Subcutaneous adipose tissue (tissue), 4 donors: ENCODE measurements around the gene RAPGEF2. TPM values are rescaled to one million over a fixed set of nuclear protein-coding genes. Genes with fewer than 3 reads are reported as not detected.

ENCODE experiments used
- total RNA-seq, 4 donors: library from RNA; depleted of rRNA; stranded (reverse); fragments of >200 nt; gene quantifications; one replicate each; pipeline ENCODE4 v1.1.0, GENCODE V29; 2016
- TF ChIP-seq, protein P1 (sequence below): fragments of 450-650 bp; IDR thresholded peaks from one replicate; pipeline ENCODE4 v1.5.1; 2016; ENCODE audit warnings: low read depth, mild to moderate bottlenecking, control low read depth, antibody characterized with exemption, moderate library complexity

RAPGEF2 gene
- total RNA-seq, 4 donors from 2014 or later, result 41.2 to 71.8 (median 52.5) TPM

DNA sequence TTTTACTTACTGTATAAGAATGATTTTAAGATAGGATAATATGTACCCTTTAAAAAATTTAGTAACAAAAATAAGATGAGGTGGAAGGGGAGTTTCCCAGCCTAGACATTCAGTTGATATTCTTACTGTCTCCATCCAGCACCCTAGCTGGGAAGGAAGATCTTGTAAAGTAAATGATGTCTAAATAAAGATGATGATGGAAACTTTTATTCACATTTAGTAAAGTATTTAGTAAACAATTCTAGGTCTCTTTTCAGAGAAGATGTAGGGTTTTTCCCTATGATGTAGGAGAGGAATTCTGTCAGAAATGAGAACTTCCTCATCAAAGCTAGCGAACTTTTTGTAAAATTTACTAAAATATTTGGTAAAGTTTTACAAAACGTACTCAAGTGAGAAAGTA, 136.8 kb downstream of the RAPGEF2 start:
- TF ChIP-seq, protein P1, sequence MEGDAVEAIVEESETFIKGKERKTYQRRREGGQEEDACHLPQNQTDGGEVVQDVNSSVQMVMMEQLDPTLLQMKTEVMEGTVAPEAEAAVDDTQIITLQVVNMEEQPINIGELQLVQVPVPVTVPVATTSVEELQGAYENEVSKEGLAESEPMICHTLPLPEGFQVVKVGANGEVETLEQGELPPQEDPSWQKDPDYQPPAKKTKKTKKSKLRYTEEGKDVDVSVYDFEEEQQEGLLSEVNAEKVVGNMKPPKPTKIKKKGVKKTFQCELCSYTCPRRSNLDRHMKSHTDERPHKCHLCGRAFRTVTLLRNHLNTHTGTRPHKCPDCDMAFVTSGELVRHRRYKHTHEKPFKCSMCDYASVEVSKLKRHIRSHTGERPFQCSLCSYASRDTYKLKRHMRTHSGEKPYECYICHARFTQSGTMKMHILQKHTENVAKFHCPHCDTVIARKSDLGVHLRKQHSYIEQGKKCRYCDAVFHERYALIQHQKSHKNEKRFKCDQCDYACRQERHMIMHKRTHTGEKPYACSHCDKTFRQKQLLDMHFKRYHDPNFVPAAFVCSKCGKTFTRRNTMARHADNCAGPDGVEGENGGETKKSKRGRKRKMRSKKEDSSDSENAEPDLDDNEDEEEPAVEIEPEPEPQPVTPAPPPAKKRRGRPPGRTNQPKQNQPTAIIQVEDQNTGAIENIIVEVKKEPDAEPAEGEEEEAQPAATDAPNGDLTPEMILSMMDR, result no peak

DNA sequence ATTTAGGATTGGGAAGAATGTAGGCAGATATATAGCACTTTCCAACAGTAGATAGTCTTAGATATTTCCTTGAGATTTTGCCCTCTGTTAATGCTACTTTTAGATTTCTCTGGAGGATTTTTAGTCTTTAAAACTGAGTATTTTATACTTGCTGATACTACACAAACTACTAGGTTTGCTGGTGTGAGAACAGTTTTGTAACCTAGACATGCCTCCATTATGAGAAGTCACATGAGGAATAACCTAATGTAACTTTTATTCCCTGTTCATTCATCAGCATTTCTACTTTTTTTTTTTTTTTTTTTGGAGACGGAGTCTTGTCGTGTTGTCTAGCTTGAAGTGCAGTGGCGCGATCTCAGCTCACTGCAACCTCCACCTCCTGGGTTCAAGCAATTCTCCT, 137.2 kb downstream of the RAPGEF2 start:
- TF ChIP-seq, protein P1, result no peak

DNA sequence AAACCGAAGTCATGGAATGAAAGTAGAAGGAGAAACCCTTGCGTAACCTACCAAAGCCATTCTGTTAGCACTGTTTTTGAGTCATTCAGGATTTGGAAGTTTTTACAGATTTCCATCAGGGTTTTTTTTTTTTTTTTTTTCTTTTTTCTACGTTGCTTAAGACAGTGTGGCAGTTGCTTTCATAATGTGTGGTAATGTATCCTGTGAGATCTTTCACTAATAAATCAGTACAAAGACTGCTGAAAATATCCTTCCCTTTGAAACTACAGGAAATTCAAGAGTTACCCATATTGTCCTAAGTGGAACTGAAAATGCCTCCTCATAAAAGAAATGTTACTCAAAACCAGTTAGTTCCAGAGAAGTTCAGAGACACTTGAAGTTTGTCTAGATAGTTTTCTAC, 137.8 kb downstream of the RAPGEF2 start:
- TF ChIP-seq, protein P1, result no peak

DNA sequence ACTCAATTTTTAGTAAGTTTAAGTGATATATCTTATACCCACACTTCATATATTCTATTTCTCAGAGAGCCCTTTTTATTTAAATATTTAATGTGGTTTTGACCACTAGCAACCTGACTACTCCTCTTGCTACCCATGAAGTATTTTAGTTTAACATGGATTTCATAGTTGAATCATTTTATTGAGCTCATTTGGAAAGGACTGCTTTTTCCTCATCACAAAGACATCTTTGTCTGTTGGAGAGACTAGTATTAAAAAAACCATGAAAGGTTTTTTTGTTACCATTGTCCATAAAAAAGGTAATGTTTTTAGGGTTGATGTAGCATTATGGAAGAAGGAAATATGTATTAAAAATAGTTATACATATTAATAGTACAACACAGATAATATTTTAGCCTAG, 139.5 kb downstream of the RAPGEF2 start:
- TF ChIP-seq, protein P1, result no peak

DNA sequence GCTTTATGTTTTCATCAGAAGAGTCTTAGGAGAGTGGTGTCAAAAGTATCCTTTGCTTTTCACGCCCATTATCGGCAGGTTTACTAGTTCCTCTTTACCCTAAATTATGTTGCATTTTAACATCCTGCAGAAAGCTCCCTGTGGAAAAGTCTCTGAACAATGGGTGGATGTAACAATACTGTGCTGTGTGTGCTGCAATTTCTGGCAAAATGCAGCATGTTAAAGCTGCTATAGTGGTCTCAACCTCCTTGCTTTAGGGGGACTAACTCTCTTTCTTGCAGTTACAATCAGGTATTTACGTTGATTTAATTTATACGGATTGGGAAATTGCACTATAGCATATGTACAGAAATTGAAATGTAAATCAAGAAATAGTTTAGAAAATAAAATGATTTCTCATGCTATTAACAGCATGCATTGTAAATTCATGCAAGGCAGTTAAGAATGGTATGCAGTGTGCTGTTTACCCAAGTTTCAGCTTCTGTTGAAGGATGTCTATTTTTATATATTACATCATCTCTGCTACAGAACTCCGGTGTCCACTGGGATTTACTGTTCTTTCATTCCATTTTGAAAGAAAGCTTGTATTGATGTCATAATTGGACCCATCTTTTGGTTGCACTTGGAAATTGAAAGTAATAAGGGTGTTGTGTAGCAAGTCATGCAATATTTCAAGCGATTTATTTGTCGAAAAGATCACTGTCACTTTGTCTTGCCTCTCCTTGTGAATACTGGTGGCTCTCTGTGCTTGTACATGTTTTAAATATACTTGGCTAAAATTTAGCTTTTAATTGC, 145.7 kb downstream of the RAPGEF2 start:
- TF ChIP-seq, protein P1, result no peak

DNA sequence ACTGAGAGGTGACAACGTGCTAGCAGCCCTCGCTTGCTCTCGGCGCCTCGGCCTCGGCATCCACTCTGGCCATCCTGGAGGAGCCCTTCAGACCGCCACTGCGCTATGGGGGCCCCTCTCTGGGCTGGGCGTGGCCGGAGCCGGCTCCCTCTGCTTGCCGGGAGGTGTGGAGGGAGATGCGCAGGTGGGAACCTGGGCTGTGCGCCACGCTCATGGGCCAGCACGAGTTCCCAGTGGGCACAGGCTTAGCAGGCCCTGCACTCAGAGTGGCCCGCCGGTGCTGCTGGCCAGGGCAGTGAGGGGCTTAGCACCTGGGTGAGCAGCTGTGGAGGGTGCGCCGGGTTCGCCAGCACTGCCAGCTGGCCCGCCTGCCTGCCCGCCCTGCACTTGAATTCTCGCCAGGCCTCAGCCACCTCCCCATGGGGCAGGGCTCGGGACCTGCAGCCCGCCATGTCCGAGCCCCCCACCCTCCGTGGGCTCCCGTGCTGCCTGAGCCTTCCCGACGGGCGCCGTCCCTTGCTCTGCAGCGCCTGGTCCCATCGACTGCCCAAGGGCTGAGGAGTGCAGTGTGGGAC, 148.0 kb downstream of the RAPGEF2 start:
- TF ChIP-seq, protein P1, result no peak

DNA sequence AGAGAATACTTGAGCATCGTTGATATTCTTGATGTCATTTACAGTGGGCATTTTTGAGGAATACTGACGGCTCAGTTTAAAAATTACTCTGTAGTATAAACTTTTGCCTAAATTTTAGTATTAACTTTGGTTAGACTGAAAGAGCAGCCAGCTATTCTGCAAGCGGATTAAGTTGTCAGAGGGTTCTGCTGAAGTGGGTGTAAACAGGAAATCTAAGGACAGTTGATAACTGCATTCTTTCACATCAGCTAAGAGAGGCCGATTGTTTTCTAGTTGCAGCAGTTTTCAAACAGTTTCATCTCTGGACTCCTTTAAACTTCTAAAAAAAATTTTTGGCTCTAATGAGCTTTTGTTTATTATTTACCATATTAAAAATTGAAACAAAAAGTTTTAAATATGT, 149.6 kb downstream of the RAPGEF2 start:
- TF ChIP-seq, protein P1, result no peak
